Dendritic cell treated with granulocyte-macrophage colony-stimulating factor and Interleukin-4, amounts not matched to agents 40 ng/mL and 50 ng/mL, for 4 days (primary cell): ENCODE measurements around the gene CLP1.

ENCODE experiments used
- H3K27ac Mint-ChIP-seq: one replicate; pipeline ENCODE4 v1.8.0; 2022; ENCODE audit warnings: mild to moderate bottlenecking, mixed read lengths
- H3K27me3 Mint-ChIP-seq: one replicate; pipeline ENCODE4 v1.8.0; 2022; ENCODE audit warnings: mild to moderate bottlenecking, mixed read lengths
- H3K36me3 Mint-ChIP-seq: one replicate; pipeline ENCODE4 v1.8.0; 2022; ENCODE audit warnings: low read depth, mixed read lengths
- H3K4me1 Mint-ChIP-seq: one replicate; pipeline ENCODE4 v1.8.0; 2022; ENCODE audit warnings: low read depth, mixed read lengths
- H3K4me3 Mint-ChIP-seq: one replicate; pipeline ENCODE4 v1.8.0; 2022; ENCODE audit warnings: mild to moderate bottlenecking, moderate library complexity, mixed read lengths
- H3K9me3 Mint-ChIP-seq: one replicate; pipeline ENCODE4 v1.8.0; 2022; ENCODE audit warnings: mixed read lengths
- intact Hi-C: fragments of 100-400 bp; cut with micrococcal nuclease; formaldehyde crosslinking; loops from one replicate; pipeline ENCODE4 v1.15.0; 2022

The CLP1 gene

GRCh38 chr11:57634311-57634710 lies 23.3 kb upstream of the CLP1 start:
- H3K4me1 Mint-ChIP-seq, result peaks cover 24% of the 10 kb centered on the region
- H3K4me3 Mint-ChIP-seq, result no peak overlapping the region
- no peaks in the 10 kb centered on the region for H3K9me3 Mint-ChIP-seq
- intact Hi-C loops, result no loop called here
- no peaks in the 10 kb centered on the region for H3K36me3 Mint-ChIP-seq
- no peak overlapping the region for H3K27ac Mint-ChIP-seq
- H3K27me3 Mint-ChIP-seq, result peaks cover 49% of the 10 kb centered on the region

GRCh38 chr11:57635246-57635645 lies 22.3 kb upstream of the CLP1 start:
- intact Hi-C loops, result no loop called here
- peaks cover 31% of the 10 kb centered on the region for H3K4me1 Mint-ChIP-seq
- no peaks in the 10 kb centered on the region for H3K36me3 Mint-ChIP-seq
- H3K4me3 Mint-ChIP-seq, result no peak overlapping the region
- peaks cover 59% of the 10 kb centered on the region for H3K27me3 Mint-ChIP-seq
- no peak overlapping the region for H3K27ac Mint-ChIP-seq
- H3K9me3 Mint-ChIP-seq, result no peaks in the 10 kb centered on the region

DNA sequence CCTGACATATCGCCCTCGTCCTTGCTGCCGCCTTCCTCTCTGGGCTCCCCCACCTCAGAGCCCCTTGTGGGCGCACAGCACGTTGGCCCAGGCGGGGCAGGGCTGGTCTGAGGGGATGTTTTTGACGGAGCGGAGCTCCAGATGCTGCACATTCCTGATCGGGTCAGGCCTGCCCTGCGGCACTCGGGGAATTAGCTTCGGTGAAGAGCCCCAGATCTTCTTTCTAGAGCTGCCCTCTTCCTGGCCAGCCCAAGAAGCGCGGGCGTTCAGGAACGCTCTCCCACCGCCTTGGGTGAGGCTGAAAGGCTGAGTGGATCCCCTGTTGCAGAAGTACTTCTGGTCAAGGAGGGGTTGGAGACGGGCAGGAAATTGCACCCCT lies 19.9 kb upstream of the CLP1 start:
- intact Hi-C loops, result no loop called here
- H3K4me3 Mint-ChIP-seq, result peak overlapping the region; percentile 74
- H3K27me3 Mint-ChIP-seq, result peaks cover 56% of the 10 kb centered on the region
- H3K27ac Mint-ChIP-seq, result peak overlapping the region; percentile 66
- no peaks in the 10 kb centered on the region for H3K9me3 Mint-ChIP-seq
- H3K4me1 Mint-ChIP-seq, result peaks cover 39% of the 10 kb centered on the region
- H3K36me3 Mint-ChIP-seq, result no peaks in the 10 kb centered on the region

GRCh38 chr11:57638005-57638781 lies 19.4 kb upstream of the CLP1 start:
- Mint-ChIP-seq H3K36me3 (no peaks in the 10 kb centered on the region), H3K27me3 (peaks cover 54% of the 10 kb centered on the region), H3K9me3 (no peaks in the 10 kb centered on the region), H3K27ac (peak overlapping the region; percentile 66), H3K4me3 (peak overlapping the region; percentile 74), H3K4me1 (peaks cover 45% of the 10 kb centered on the region)
- intact Hi-C loops, result no loop called here

DNA sequence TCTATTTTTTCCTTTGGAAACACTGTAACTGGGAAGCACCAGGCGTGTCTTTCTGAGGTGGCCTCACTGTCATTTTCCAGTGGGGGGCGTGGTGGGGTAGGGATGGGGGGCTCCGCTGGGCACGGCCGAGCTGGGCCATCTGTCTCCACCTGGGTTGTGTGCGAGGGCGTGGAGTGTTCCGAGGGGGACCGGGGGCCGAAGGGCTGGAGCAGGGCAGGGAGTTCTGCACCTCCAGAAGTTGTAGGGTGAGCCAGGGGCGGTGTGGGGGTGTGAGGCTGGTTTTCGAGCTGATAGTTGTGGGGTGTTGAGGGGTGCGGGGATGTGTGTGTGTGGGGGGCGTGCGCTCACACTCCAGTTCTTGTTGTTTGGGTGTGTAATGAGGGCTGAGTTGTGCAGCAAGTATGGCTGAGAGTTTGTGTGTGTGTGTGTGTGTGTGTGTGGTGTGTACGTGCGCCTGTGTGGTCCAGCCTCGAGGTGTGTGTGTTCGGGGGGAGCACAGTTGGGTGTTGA lies 18.7 kb upstream of the CLP1 start:
- Mint-ChIP-seq H3K27me3 (peaks cover 54% of the 10 kb centered on the region), H3K9me3 (no peaks in the 10 kb centered on the region), H3K27ac (peak overlapping the region; percentile 4), H3K36me3 (no peaks in the 10 kb centered on the region), H3K4me3 (peak overlapping the region; percentile 74), H3K4me1 (peaks cover 52% of the 10 kb centered on the region)
- intact Hi-C loops, result no loop called here

DNA sequence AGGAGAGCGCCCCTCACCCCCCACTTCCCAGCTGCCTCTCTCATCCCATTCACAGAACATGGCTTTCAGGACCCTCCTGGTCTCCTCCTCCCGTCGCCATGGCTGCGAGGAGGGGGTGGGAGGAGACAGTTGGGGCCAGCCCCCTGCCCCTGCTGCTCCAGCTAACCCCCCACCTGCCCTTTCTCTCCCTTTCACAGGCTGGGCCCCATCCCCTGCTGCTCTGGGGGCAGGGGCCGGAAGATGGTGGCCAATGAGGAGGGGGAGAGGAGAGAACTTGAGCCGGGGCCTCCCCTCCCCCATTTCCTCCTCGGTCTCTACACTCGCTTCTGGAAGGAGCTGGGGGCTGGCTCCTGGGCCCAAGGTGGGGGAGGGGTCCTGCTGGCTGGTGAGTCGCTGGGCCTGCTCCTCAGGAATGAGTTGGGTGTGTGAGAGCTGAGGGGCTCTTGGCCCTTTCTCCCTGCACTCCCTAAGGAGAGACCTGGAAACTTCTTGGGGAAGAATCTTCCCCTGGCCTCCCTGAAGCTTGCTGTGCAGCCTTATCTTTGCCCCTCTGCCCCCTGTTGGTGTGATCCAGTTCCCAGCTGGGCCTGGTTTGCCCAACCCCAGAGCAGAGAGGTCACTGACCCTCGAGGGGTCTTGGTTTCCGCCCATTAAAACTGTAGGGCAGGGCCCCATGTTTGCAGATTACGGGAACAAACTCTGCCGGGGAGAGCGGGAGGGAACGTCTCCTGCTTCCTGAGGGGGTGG lies 18.1 kb upstream of the CLP1 start:
- Mint-ChIP-seq H3K4me3 (no peak overlapping the region), H3K9me3 (no peaks in the 10 kb centered on the region), H3K36me3 (no peaks in the 10 kb centered on the region), H3K4me1 (peaks cover 52% of the 10 kb centered on the region), H3K27ac (peak overlapping the region; percentile 4), H3K27me3 (peaks cover 49% of the 10 kb centered on the region)
- intact Hi-C loops, result loop anchor here (2.0 to 10.0 kb wide), 2 partner anchors 155 to 295 kb away; no protein-coding TSS in a partner anchor

GRCh38 chr11:57640068-57640800 lies 17.3 kb upstream of the CLP1 start:
- Mint-ChIP-seq H3K4me3 (no peak overlapping the region), H3K4me1 (peaks cover 52% of the 10 kb centered on the region), H3K27me3 (peaks cover 43% of the 10 kb centered on the region), H3K36me3 (no peaks in the 10 kb centered on the region), H3K27ac (no peak overlapping the region), H3K9me3 (no peaks in the 10 kb centered on the region)
- intact Hi-C loops, result loop anchor here (2.0 to 10.0 kb wide), 2 partner anchors 155 to 295 kb away; no protein-coding TSS in a partner anchor

- H3K4me1 Mint-ChIP-seq, result peaks cover 62% of the 10 kb centered on the region
- no peak overlapping the region for H3K4me3 Mint-ChIP-seq
- H3K27me3 Mint-ChIP-seq, result peaks cover 52% of the 10 kb centered on the region
- intact Hi-C loops, result loop anchor here (1.0 to 10.0 kb wide), 3 partner anchors 73 to 296 kb away; no protein-coding TSS in a partner anchor
- no peak overlapping the region for H3K27ac Mint-ChIP-seq
- no peaks in the 10 kb centered on the region for H3K9me3 Mint-ChIP-seq
- no peaks in the 10 kb centered on the region for H3K36me3 Mint-ChIP-seq
Measured at GRCh38 chr11:57641011-57641807, 16.4 kb upstream of the CLP1 start.

GRCh38 chr11:57643802-57644201 lies 13.8 kb upstream of the CLP1 start:
- Mint-ChIP-seq H3K9me3 (no peaks in the 10 kb centered on the region), H3K27me3 (peaks cover 50% of the 10 kb centered on the region), H3K27ac (no peak overlapping the region), H3K4me3 (no peak overlapping the region), H3K36me3 (peaks cover 6% of the 10 kb centered on the region), H3K4me1 (peaks cover 69% of the 10 kb centered on the region)
- intact Hi-C loops, result loop anchor here (2.0 to 10.0 kb wide), 2 partner anchors 151 to 185 kb away; no protein-coding TSS in a partner anchor

- Mint-ChIP-seq H3K27ac (no peak overlapping the region), H3K27me3 (peaks cover 38% of the 10 kb centered on the region), H3K36me3 (peaks cover 6% of the 10 kb centered on the region), H3K9me3 (no peaks in the 10 kb centered on the region), H3K4me1 (peaks cover 69% of the 10 kb centered on the region), H3K4me3 (no peak overlapping the region)
- intact Hi-C loops, result loop anchor here (2.0 to 10.0 kb wide), 2 partner anchors 150 to 186 kb away; no protein-coding TSS in a partner anchor
Measured at GRCh38 chr11:57644748-57645688, 12.5 kb upstream of the CLP1 start.

DNA sequence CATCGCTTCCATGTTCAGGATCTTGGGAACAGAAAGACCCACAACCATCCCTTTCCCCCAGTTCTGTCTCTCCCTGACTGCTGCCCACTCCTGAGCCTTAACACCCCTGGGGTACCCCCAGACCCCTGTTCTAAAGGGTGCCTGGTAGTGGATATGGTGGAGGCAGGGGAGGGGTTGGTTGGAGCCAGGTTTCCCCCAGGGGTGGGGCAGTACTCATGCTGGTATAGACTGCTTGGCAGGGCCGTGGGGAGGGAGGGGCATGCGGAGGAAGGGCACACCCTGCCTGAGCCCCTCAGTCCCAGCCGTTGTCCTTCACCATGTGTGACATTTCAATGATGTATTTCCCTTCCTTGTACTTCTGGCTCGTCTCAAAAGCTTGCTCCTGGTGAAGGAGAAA lies 11.9 kb upstream of the CLP1 start:
- peak overlapping the region; percentile 68 for H3K27ac Mint-ChIP-seq
- no peaks in the 10 kb centered on the region for H3K9me3 Mint-ChIP-seq
- intact Hi-C loops, result loop anchor here (2.0 to 10.0 kb wide), 2 partner anchors 149 to 187 kb away; no protein-coding TSS in a partner anchor
- no peak overlapping the region for H3K4me3 Mint-ChIP-seq
- H3K36me3 Mint-ChIP-seq, result peaks cover 6% of the 10 kb centered on the region
- H3K4me1 Mint-ChIP-seq, result peaks cover 75% of the 10 kb centered on the region
- peaks cover 31% of the 10 kb centered on the region for H3K27me3 Mint-ChIP-seq

GRCh38 chr11:57646194-57646798 lies 11.3 kb upstream of the CLP1 start:
- peaks cover 6% of the 10 kb centered on the region for H3K36me3 Mint-ChIP-seq
- H3K9me3 Mint-ChIP-seq, result no peaks in the 10 kb centered on the region
- intact Hi-C loops, result loop anchor here (10.0 kb wide), 1 partner anchor 149 kb away; no protein-coding TSS in a partner anchor
- peaks cover 75% of the 10 kb centered on the region for H3K4me1 Mint-ChIP-seq
- H3K4me3 Mint-ChIP-seq, result peak overlapping the region; percentile 69
- H3K27ac Mint-ChIP-seq, result peak overlapping the region; percentile 68
- peaks cover 28% of the 10 kb centered on the region for H3K27me3 Mint-ChIP-seq
